K562 (cell line): ENCODE data around the gene MAU2. TPM values are rescaled to one million over a fixed set of nuclear protein-coding genes. Genes with fewer than 3 reads are reported as not detected.

Experiments used
- CREM ChIP-seq: IDR thresholded peaks from 2 replicates; pipeline ENCODE4 v1.6.1; 2014; ENCODE audit warnings: antibody characterized with exemption, low read depth
- ELF4 ChIP-seq: fragments of 450-650 bp; formaldehyde crosslinking; IDR thresholded peaks from 2 replicates; pipeline ENCODE4 v1.4.0; 2022; ENCODE audit warnings: missing genetic modification characterization
- KDM2B ChIP-seq: fragments of 250-450 bp; sonication (Bioruptor Pico); IDR thresholded peaks from 2 replicates; pipeline ENCODE4 v1.8.0; 2021; ENCODE audit warnings: mild to moderate bottlenecking, moderate library complexity
- KDM5B ChIP-seq: fragments of 200-600 bp; sonication (generic); IDR thresholded peaks from 2 replicates; pipeline ENCODE4 v1.6.1; 2012; ENCODE audit warnings: low read depth, mild to moderate bottlenecking, moderate library complexity, low read length, control low read depth, inconsistent platforms; ENCODE audit not compliant: insufficient replicate concordance
- PRDM10 ChIP-seq: fragments of 450-650 bp; IDR thresholded peaks from 2 replicates; pipeline ENCODE4 v1.6.1; 2018; ENCODE audit not compliant: partially characterized antibody
- XRCC4 ChIP-seq: IDR thresholded peaks from one replicate; pipeline ENCODE4 v1.6.1; 2011; ENCODE audit not compliant: insufficient read depth, insufficient read length; ENCODE audit errors: extremely low read depth
- ZNF324 ChIP-seq: fragments of 250-450 bp; sonication (Bioruptor Pico); IDR thresholded peaks from 2 replicates; pipeline ENCODE4 v1.4.0; 2020; ENCODE audit warnings: mild to moderate bottlenecking
- polyA plus RNA-seq, 8 experiments: library from polyadenylated mRNA; depleted of rRNA in 4 of 8; stranded (reverse) in 5 of 8; unstranded in 3 of 8; fragments of >200 nt; fragmentation: Nextera tagmentation in 2 of 8; fragmentation: Illumina TruSeq in 1 of 8; extraction: Ambion mirVana in 2 of 8; extraction: Trizol in 1 of 8; gene quantifications; 2 replicates each; pipeline versions ENCODE4 v1.2.1 to v1.2.3, GENCODE V29; 2011 to 2014; ENCODE audit warnings: inconsistent platforms in 1 of 8, missing spikeins in 1 of 8
- total RNA-seq, 7 experiments: library from RNA; depleted of rRNA in 6 of 7; stranded (reverse); fragments of >200 nt in 6 of 7; fragmentation: Illumina TruSeq in 2 of 7; extraction: Trizol in 2 of 7; gene quantifications; 2 replicates each; pipeline versions ENCODE4 v1.2.1 to v1.2.3, GENCODE V29; 2011 to 2021; ENCODE audit warnings: low replicate concordance in 1 of 7
- TF ChIP-seq, protein P1 (sequence below), 2 experiments: fragments of 250-450 bp in 1 of 2; fragments of 450-650 bp in 1 of 2; sonication (Bioruptor Pico) in 1 of 2; IDR thresholded peaks; 2 replicates each; pipeline versions ENCODE4 v1.6.1 to v1.8.0; 2016 to 2021; ENCODE audit warnings: mild to moderate bottlenecking in 2 of 2, moderate library complexity in 2 of 2, missing compliant biosample characterization in 1 of 2, missing genetic modification characterization in 1 of 2
- TF ChIP-seq, protein P2 (sequence below): fragments of 250-450 bp; sonication (Bioruptor Pico); IDR thresholded peaks from 2 replicates; pipeline ENCODE4 v1.4.0; 2020; ENCODE audit warnings: borderline replicate concordance
- TF ChIP-seq, protein P3 (sequence below): fragments of 250-450 bp; sonication (Bioruptor Pico); IDR thresholded peaks from 2 replicates; pipeline ENCODE4 v1.8.0; 2022; ENCODE audit warnings: moderate library complexity, mild to moderate bottlenecking, inconsistent platforms
- TF ChIP-seq, protein P4 (sequence below): fragments of 150-350 bp; IDR thresholded peaks from 2 replicates; pipeline ENCODE4 v1.6.1; 2014; ENCODE audit warnings: low read depth, mild to moderate bottlenecking, low read length, borderline replicate concordance
- TF ChIP-seq, protein P5 (sequence below): fragments of 450-650 bp; conservative IDR thresholded peaks from 2 replicates; pipeline ENCODE4 v1.6.1; 2016; ENCODE audit warnings: missing genetic modification characterization, low read depth, mild to moderate bottlenecking, control low read depth, missing compliant biosample characterization

The MAU2 gene
- total and polyA plus RNA-seq, 9 of the 15 experiments (the other 6 are each of a cell fraction or from before 2014, with no cell fraction given), result 1.2 to 48.1 (median 19.4) TPM

DNA sequence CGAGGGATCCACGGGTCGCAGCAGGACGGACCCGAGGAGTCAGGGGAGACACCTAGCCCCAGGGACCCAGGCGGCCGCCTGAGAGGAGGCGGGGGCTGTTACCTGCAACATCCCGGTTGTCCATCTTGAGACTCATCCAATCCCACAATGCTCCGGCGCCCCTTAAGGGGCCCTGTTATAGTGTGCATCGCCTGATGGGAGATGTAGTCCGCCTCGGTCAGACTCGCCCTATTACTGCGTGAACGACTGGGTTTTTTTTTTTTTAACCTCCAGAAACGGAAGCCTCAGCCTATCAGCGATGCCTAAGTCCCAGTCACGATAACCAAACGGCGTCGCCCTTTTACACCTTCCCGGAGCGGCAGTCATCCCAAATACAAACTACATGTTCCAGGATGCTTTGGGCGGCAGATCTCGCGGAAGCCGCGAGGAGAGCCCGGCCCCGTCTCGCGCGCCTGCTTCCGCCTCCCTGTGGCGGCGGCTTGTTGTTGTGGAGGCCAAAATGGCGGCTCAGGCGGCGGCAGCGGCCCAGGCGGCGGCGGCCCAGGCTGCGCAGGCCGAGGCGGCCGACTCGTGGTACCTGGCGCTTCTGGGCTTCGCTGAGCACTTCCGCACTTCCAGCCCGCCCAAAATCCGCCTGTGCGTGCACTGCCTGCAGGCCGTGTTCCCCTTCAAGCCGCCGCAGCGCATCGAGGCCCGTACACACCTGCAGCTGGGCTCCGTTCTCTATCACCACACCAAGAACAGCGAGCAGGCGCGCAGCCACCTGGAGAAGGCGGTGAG is at the start of gene MAU2, which contains the start of gene SUGP1 (continued):
- TF ChIP-seq, protein P1, sequence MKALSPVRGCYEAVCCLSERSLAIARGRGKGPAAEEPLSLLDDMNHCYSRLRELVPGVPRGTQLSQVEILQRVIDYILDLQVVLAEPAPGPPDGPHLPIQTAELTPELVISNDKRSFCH (CRISPR knock-in tag; IDR thresholded peaks at IDR 0.05), result no peak
- TF ChIP-seq, protein P1 (tag; IDR thresholded peaks at IDR 0.05), result peak; percentile 45; the same call in 1 of the 2 replicates
- TF ChIP-seq ELF4 (CRISPR knock-in tag) (no peak), KDM2B (CRISPR knock-in tag) (no peak), ZNF324 (CRISPR knock-in tag) (peak; percentile 52; the same call in 1 of the 2 replicates), KDM5B (peak; percentile 91), XRCC4 (no peak), CREM (peak; percentile 61), PRDM10 (no peak)
- TF ChIP-seq, protein P2, sequence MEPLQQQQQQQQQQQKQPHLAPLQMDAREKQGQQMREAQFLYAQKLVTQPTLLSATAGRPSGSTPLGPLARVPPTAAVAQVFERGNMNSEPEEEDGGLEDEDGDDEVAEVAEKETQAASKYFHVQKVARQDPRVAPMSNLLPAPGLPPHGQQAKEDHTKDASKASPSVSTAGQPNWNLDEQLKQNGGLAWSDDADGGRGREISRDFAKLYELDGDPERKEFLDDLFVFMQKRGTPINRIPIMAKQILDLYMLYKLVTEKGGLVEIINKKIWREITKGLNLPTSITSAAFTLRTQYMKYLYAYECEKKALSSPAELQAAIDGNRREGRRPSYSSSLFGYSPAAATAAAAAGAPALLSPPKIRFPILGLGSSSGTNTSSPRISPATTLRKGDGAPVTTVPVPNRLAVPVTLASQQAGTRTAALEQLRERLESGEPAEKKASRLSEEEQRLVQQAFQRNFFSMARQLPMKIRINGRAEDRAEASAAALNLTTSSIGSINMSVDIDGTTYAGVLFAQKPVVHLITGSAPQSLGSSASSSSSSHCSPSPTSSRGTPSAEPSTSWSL (CRISPR knock-in tag), result peak; percentile 61; the same call in 1 of the 2 replicates
- TF ChIP-seq, protein P3, sequence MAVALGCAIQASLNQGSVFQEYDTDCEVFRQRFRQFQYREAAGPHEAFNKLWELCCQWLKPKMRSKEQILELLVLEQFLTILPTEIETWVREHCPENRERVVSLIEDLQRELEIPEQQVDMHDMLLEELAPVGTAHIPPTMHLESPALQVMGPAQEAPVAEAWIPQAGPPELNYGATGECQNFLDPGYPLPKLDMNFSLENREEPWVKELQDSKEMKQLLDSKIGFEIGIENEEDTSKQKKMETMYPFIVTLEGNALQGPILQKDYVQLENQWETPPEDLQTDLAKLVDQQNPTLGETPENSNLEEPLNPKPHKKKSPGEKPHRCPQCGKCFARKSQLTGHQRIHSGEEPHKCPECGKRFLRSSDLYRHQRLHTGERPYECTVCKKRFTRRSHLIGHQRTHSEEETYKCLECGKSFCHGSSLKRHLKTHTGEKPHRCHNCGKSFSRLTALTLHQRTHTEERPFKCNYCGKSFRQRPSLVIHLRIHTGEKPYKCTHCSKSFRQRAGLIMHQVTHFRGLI (CRISPR knock-in tag), result peak; percentile 60; the same call in 1 of the 2 replicates
- TF ChIP-seq, protein P4, sequence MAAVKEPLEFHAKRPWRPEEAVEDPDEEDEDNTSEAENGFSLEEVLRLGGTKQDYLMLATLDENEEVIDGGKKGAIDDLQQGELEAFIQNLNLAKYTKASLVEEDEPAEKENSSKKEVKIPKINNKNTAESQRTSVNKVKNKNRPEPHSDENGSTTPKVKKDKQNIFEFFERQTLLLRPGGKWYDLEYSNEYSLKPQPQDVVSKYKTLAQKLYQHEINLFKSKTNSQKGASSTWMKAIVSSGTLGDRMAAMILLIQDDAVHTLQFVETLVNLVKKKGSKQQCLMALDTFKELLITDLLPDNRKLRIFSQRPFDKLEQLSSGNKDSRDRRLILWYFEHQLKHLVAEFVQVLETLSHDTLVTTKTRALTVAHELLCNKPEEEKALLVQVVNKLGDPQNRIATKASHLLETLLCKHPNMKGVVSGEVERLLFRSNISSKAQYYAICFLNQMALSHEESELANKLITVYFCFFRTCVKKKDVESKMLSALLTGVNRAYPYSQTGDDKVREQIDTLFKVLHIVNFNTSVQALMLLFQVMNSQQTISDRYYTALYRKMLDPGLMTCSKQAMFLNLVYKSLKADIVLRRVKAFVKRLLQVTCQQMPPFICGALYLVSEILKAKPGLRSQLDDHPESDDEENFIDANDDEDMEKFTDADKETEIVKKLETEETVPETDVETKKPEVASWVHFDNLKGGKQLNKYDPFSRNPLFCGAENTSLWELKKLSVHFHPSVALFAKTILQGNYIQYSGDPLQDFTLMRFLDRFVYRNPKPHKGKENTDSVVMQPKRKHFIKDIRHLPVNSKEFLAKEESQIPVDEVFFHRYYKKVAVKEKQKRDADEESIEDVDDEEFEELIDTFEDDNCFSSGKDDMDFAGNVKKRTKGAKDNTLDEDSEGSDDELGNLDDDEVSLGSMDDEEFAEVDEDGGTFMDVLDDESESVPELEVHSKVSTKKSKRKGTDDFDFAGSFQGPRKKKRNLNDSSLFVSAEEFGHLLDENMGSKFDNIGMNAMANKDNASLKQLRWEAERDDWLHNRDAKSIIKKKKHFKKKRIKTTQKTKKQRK, result no peak
- TF ChIP-seq, protein P5, sequence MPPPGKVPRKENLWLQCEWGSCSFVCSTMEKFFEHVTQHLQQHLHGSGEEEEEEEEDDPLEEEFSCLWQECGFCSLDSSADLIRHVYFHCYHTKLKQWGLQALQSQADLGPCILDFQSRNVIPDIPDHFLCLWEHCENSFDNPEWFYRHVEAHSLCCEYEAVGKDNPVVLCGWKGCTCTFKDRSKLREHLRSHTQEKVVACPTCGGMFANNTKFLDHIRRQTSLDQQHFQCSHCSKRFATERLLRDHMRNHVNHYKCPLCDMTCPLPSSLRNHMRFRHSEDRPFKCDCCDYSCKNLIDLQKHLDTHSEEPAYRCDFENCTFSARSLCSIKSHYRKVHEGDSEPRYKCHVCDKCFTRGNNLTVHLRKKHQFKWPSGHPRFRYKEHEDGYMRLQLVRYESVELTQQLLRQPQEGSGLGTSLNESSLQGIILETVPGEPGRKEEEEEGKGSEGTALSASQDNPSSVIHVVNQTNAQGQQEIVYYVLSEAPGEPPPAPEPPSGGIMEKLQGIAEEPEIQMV (tag), result no peak
